ENCODE data around the gene MARK3.

MARK3 gene

GRCh38 chr14:103393676-103394626, 8.7 kb downstream of the MARK3 start:
- DNase-seq (ENCODE audit: low spot score) = peak; percentile 49

- DNase-seq (ENCODE audit: low spot score) = peak; percentile 42
Observed at GRCh38 chr14:103395244-103395643, 10.0 kb downstream of the MARK3 start.

- no peak for DNase-seq (ENCODE audit: low spot score)
Observed at GRCh38 chr14:103396463-103396862, 11.2 kb downstream of the MARK3 start.

GRCh38 chr14:103398427-103399195, 13.4 kb downstream of the MARK3 start:
- peak; percentile 29 for DNase-seq (ENCODE audit: low spot score)

- DNase-seq (ENCODE audit: low spot score) = no peak
Observed at GRCh38 chr14:103400537-103400936, 15.3 kb downstream of the MARK3 start.

GRCh38 chr14:103401223-103402214, 16.3 kb downstream of the MARK3 start:
- peak; percentile 81 for DNase-seq (ENCODE audit: low spot score)

GRCh38 chr14:103402695-103403094, 17.5 kb downstream of the MARK3 start:
- DNase-seq (ENCODE audit: low spot score) = no peak

GRCh38 chr14:103404032-103404918, 19.1 kb downstream of the MARK3 start:
- no peak for DNase-seq (ENCODE audit: low spot score)

- DNase-seq (ENCODE audit: low spot score) = no peak
Observed at GRCh38 chr14:103404920-103405319, 19.7 kb downstream of the MARK3 start.

- no peak for DNase-seq (ENCODE audit: low spot score)
Observed at GRCh38 chr14:103408491-103409155, 23.4 kb downstream of the MARK3 start.

GRCh38 chr14:103416916-103417315, 31.7 kb downstream of the MARK3 start:
- DNase-seq (ENCODE audit: low spot score) = no peak

- no peak for DNase-seq (ENCODE audit: low spot score)
Observed at GRCh38 chr14:103418481-103418818, 33.2 kb downstream of the MARK3 start.

GRCh38 chr14:103421556-103421955, 36.3 kb downstream of the MARK3 start:
- no peak for DNase-seq (ENCODE audit: low spot score)

GRCh38 chr14:103423050-103423461, 37.8 kb downstream of the MARK3 start:
- peak; percentile 33 for DNase-seq (ENCODE audit: low spot score)

- DNase-seq (ENCODE audit: low spot score) = peak; percentile 75
Observed at GRCh38 chr14:103427485-103428443, 42.5 kb downstream of the MARK3 start.

GRCh38 chr14:103428723-103429556, 43.7 kb downstream of the MARK3 start:
- no peak for DNase-seq (ENCODE audit: low spot score)

GRCh38 chr14:103430358-103430757, 45.1 kb downstream of the MARK3 start:
- no peak for DNase-seq (ENCODE audit: low spot score)

- DNase-seq (ENCODE audit: low spot score) = no peak
Observed at GRCh38 chr14:103432627-103433026, 47.4 kb downstream of the MARK3 start.

Measured in kidney tubule cell (primary cell).